Epithelial cell of esophagus (primary cell): ENCODE results near the gene MFSD2A.

Experiments used
- DNase-seq: peaks from one replicate; pipeline ENCODE4 v3.0.0; 2010; ENCODE audit warnings: low read depth
- H3K4me3 ChIP-seq: 2 replicates; pipeline ENCODE4 v1.5.1; 2011; ENCODE audit warnings: mild to moderate bottlenecking, low read length, control low read depth
- CTCF ChIP-seq: IDR thresholded peaks from 2 replicates; pipeline ENCODE4 v1.5.1; 2011; ENCODE audit warnings: low read depth, mild to moderate bottlenecking, low read length, control low read depth, inconsistent platforms; ENCODE audit not compliant: insufficient read depth; ENCODE audit errors: missing control alignments

Gene MFSD2A

GRCh38 chr1:39952359-39953110 is 2.4 kb upstream of the MFSD2A start:
- DNase-seq, result no peak
- no peak overlapping the region for H3K4me3 ChIP-seq
- no peak for TF ChIP-seq CTCF

GRCh38 chr1:39954324-39954869 is 548 bp upstream of the MFSD2A start:
- no peak for DNase-seq
- no peak for TF ChIP-seq CTCF
- no peak overlapping the region for H3K4me3 ChIP-seq

- no peak for TF ChIP-seq CTCF
- peak overlapping the region; percentile 93 for H3K4me3 ChIP-seq
- peak; percentile 84 for DNase-seq
Observed at GRCh38 chr1:39955547-39956539, 898 bp downstream of the MFSD2A start.

- DNase-seq, result peak; percentile 56
- no peak for TF ChIP-seq CTCF
- H3K4me3 ChIP-seq, result peak overlapping the region; percentile 27
Observed at GRCh38 chr1:39957299-39958015, 2.5 kb downstream of the MFSD2A start.

GRCh38 chr1:39958403-39959200 is 3.7 kb downstream of the MFSD2A start:
- DNase-seq, result no peak
- no peak for TF ChIP-seq CTCF
- H3K4me3 ChIP-seq, result no peak overlapping the region
